H9 (cell line): ENCODE data around the gene IFNAR2. TPM values are rescaled to one million over a fixed set of nuclear protein-coding genes. Genes with fewer than 3 reads are reported as not detected.

Source experiments
- DNase-seq: peaks from one replicate; pipeline ENCODE4 v3.0.0-alpha.2; 2017
- H2AFZ ChIP-seq: one replicate; pipeline ENCODE4 v1.6.1; 2013; ENCODE audit warnings: mild to moderate bottlenecking, low read length, control low read depth, moderate library complexity
- H2AK5ac ChIP-seq: 2 replicates; pipeline ENCODE4 v1.6.1; 2013; ENCODE audit warnings: low read length, control low read depth, mixed read lengths; ENCODE audit not compliant: insufficient read length
- H2BK120ac ChIP-seq: one replicate; pipeline ENCODE4 v1.6.1; 2013; ENCODE audit warnings: low read depth, mild to moderate bottlenecking, low read length, control low read depth, inconsistent platforms; ENCODE audit not compliant: poor library complexity, severe bottlenecking
- H2BK12ac ChIP-seq: 2 replicates; pipeline ENCODE4 v1.6.1; 2013; ENCODE audit warnings: low read length, control low read depth, mixed read lengths, low read depth; ENCODE audit not compliant: insufficient read length
- H2BK15ac ChIP-seq: 2 replicates; pipeline ENCODE4 v1.6.1; 2013; ENCODE audit warnings: low read depth, low read length, control low read depth
- H2BK20ac ChIP-seq: one replicate; pipeline ENCODE4 v1.6.1; 2013; ENCODE audit warnings: low read depth, mild to moderate bottlenecking, low read length, control low read depth, inconsistent platforms; ENCODE audit not compliant: poor library complexity, severe bottlenecking
- H2BK5ac ChIP-seq: 2 replicates; pipeline ENCODE4 v1.6.1; 2013; ENCODE audit warnings: low read length, control low read depth, mixed read lengths; ENCODE audit not compliant: insufficient read length
- H3K14ac ChIP-seq: 2 replicates; pipeline ENCODE4 v1.6.1; 2013; ENCODE audit warnings: low read length, control low read depth; ENCODE audit not compliant: insufficient read depth
- H3K18ac ChIP-seq: 2 replicates; pipeline ENCODE4 v1.6.1; 2013; ENCODE audit warnings: low read depth, mild to moderate bottlenecking, mixed read lengths, low read length, control low read depth; ENCODE audit not compliant: insufficient read length
- H3K23ac ChIP-seq: 2 replicates; pipeline ENCODE4 v1.6.1; 2013; ENCODE audit warnings: low read length, control low read depth, mixed read lengths, low read depth; ENCODE audit not compliant: insufficient read length
- H3K23me2 ChIP-seq: 2 replicates; pipeline ENCODE4 v1.6.1; 2013; ENCODE audit warnings: low read depth, mild to moderate bottlenecking, mixed read lengths, low read length, control low read depth; ENCODE audit not compliant: insufficient read length, poor library complexity, severe bottlenecking
- H3K27ac ChIP-seq: 2 replicates; pipeline ENCODE4 v1.5.1; 2013; ENCODE audit warnings: low read length, control low read depth, mixed read lengths, low read depth; ENCODE audit not compliant: insufficient read length
- H3K27me3 ChIP-seq: 2 replicates; pipeline ENCODE4 v1.6.1; 2013; ENCODE audit warnings: low read length, control low read depth, inconsistent platforms; ENCODE audit not compliant: insufficient read depth
- H3K4ac ChIP-seq: 2 replicates; pipeline ENCODE4 v1.6.1; 2013; ENCODE audit warnings: low read depth, mild to moderate bottlenecking, control low read depth, inconsistent platforms, low read length, moderate library complexity
- H3K4me1 ChIP-seq: 2 replicates; pipeline ENCODE4 v1.6.1; 2013; ENCODE audit warnings: low read length, control low read depth, inconsistent platforms; ENCODE audit not compliant: insufficient read depth
- H3K4me2 ChIP-seq: 2 replicates; pipeline ENCODE4 v1.6.1; 2013; ENCODE audit warnings: low read length, control low read depth, mixed read lengths; ENCODE audit not compliant: insufficient read length, insufficient read depth
- H3K56ac ChIP-seq: 2 replicates; pipeline ENCODE4 v1.6.1; 2013; ENCODE audit warnings: low read depth, mild to moderate bottlenecking, mixed read lengths, low read length, control low read depth; ENCODE audit not compliant: insufficient read length
- H3K79me1 ChIP-seq: 2 replicates; pipeline ENCODE4 v1.6.1; 2013; ENCODE audit warnings: low read depth, mild to moderate bottlenecking, moderate library complexity, low read length, control low read depth, inconsistent platforms; ENCODE audit not compliant: insufficient read depth, poor library complexity, severe bottlenecking
- H3K79me2 ChIP-seq: 2 replicates; pipeline ENCODE4 v1.6.1; 2013; ENCODE audit warnings: low read length, control low read depth, inconsistent platforms; ENCODE audit not compliant: insufficient read depth
- H3K9ac ChIP-seq: 2 replicates; pipeline ENCODE4 v1.6.1; 2013; ENCODE audit warnings: low read length, control low read depth, mixed read lengths; ENCODE audit not compliant: insufficient read length; ENCODE audit errors: extremely low read depth
- H3K9me3 ChIP-seq: one replicate; pipeline ENCODE4 v1.6.1; 2013; ENCODE audit warnings: low read depth, low read length, inconsistent platforms; ENCODE audit not compliant: control insufficient read depth
- H3T11ph ChIP-seq: one replicate; pipeline ENCODE4 v1.6.1; 2013; ENCODE audit warnings: mild to moderate bottlenecking, low read length, control low read depth, inconsistent platforms
- H4K20me1 ChIP-seq: one replicate; pipeline ENCODE4 v1.6.1; 2013; ENCODE audit not compliant: control insufficient read depth, insufficient read length, insufficient read depth
- H4K5ac ChIP-seq: 2 replicates; pipeline ENCODE4 v1.6.1; 2013; ENCODE audit warnings: low read depth, mild to moderate bottlenecking, mixed read lengths, low read length, control low read depth; ENCODE audit not compliant: insufficient read length
- H4K8ac ChIP-seq: replicated peaks from 2 replicates; pipeline ENCODE4 v1.6.1; 2013; ENCODE audit warnings: low read length, control low read depth, mixed read lengths, low read depth; ENCODE audit not compliant: insufficient read length
- H4K91ac ChIP-seq: 2 replicates; pipeline ENCODE4 v1.6.1; 2013; ENCODE audit warnings: low read depth, mild to moderate bottlenecking, moderate library complexity, mixed read lengths, low read length, control low read depth; ENCODE audit not compliant: insufficient read length
- H3K27ac Mint-ChIP-seq, 3 experiments: 2 replicates in 2 of 3; 3 replicates in 1 of 3; pipeline ENCODE4 v1.8.0; 2020 to 2021; ENCODE audit warnings: mixed read lengths in 3 of 3, mild to moderate bottlenecking in 1 of 3, moderate library complexity in 1 of 3
- H3K27me3 Mint-ChIP-seq: 2 replicates; pipeline ENCODE4 v1.8.0; 2021; ENCODE audit warnings: low read depth, mild to moderate bottlenecking, moderate library complexity, mixed read lengths
- H3K36me3 Mint-ChIP-seq, 3 experiments: 2 replicates in 2 of 3; 3 replicates in 1 of 3; pipeline ENCODE4 v1.8.0; 2020 to 2021; ENCODE audit warnings: low read depth in 3 of 3, mixed read lengths in 3 of 3; ENCODE audit not compliant: insufficient read depth in 1 of 3
- H3K4me1 Mint-ChIP-seq, 2 experiments: 2 replicates each; pipeline ENCODE4 v1.8.0; 2020; ENCODE audit warnings: mixed read lengths in 2 of 2
- H3K4me3 Mint-ChIP-seq, 2 experiments: 2 replicates in 1 of 2; 3 replicates in 1 of 2; pipeline ENCODE4 v1.8.0; 2020 to 2021; ENCODE audit warnings: mild to moderate bottlenecking in 2 of 2, mixed read lengths in 2 of 2, moderate library complexity in 1 of 2
- H3K9me3 Mint-ChIP-seq, 2 experiments: 2 replicates in 1 of 2; 3 replicates in 1 of 2; pipeline ENCODE4 v1.8.0; 2020; ENCODE audit warnings: mild to moderate bottlenecking in 2 of 2, mixed read lengths in 2 of 2, moderate library complexity in 1 of 2
- WGBS: extraction: QIAGEN DNeasy Blood & Tissue Kit; methylation state at CpG from one replicate; pipeline ENCODE4 v1.1.7; 2013; ENCODE audit warnings: missing lambda C conversion rate, low lambda C conversion rate, mixed read lengths; ENCODE audit not compliant: insufficient read length; ENCODE audit errors: extremely low coverage; 5-methylcytosine and 5-hydroxymethylcytosine counted together
- total RNA-seq: library from RNA; stranded (reverse); gene quantifications from 2 replicates; pipeline ENCODE4 v1.2.1, GENCODE V29; 2021
- TF ChIP-seq, protein P1 (sequence below): fragments of 200-600 bp; sonication (generic); conservative IDR thresholded peaks from 3 replicates; pipeline ENCODE4 v1.8.0; 2021; ENCODE audit warnings: antibody characterized with exemption, mild to moderate bottlenecking

IFNAR2 gene
- total RNA-seq, 1 experiment from 2014 or later = 14.4 TPM

- no peaks in the 10 kb centered on the region for H3K27me3 ChIP-seq
- H3K4me2 ChIP-seq = no peak overlapping the region
- H2BK120ac ChIP-seq = no peak overlapping the region
- peaks cover 0 to 2% of the 10 kb centered on the region in 2 experiments; a peak in 1 of 4 replicates for H3K4me1 Mint-ChIP-seq
- no peaks in the 10 kb centered on the region for H4K20me1 ChIP-seq
- H3K4me1 ChIP-seq = no peaks in the 10 kb centered on the region
- H2BK12ac ChIP-seq = no peak overlapping the region
- H3K27ac ChIP-seq = no peak overlapping the region
- no peak overlapping the region for H2BK20ac ChIP-seq
- H2AFZ ChIP-seq = no peak overlapping the region
- H4K91ac ChIP-seq = no peak overlapping the region
- H3T11ph ChIP-seq = no peak overlapping the region
- H3K14ac ChIP-seq = no peak overlapping the region
- no peaks in the 10 kb centered on the region for H3K79me1 ChIP-seq
- H3K9me3 Mint-ChIP-seq = no peaks in the 10 kb centered on the region; a peak in 2 of 5 replicates
- no peaks in the 10 kb centered on the region for H3K79me2 ChIP-seq
- no peak overlapping the region for H3K9ac ChIP-seq
- no peak overlapping the region for H2BK5ac ChIP-seq
- H3K56ac ChIP-seq = no peak overlapping the region
- no peak overlapping the region for H3K18ac ChIP-seq
- H3K27me3 Mint-ChIP-seq = no peaks in the 10 kb centered on the region
- H3K23ac ChIP-seq = no peak overlapping the region
- H3K23me2 ChIP-seq = no peaks in the 10 kb centered on the region
- no peak overlapping the region for H3K4me3 Mint-ChIP-seq
- H2AK5ac ChIP-seq = no peak overlapping the region
- no peak for DNase-seq
- peaks cover 35 to 77% (median 68%) of the 10 kb centered on the region in 3 experiments for H3K36me3 Mint-ChIP-seq
- no peaks in the 10 kb centered on the region for H3K9me3 ChIP-seq
- H2BK15ac ChIP-seq = no peak overlapping the region
- WGBS = no CpG with 5 or more reads among the region's 7 CpGs
- no peak overlapping the region for H4K5ac ChIP-seq
- no peak overlapping the region for H4K8ac ChIP-seq
- TF ChIP-seq, protein P1, sequence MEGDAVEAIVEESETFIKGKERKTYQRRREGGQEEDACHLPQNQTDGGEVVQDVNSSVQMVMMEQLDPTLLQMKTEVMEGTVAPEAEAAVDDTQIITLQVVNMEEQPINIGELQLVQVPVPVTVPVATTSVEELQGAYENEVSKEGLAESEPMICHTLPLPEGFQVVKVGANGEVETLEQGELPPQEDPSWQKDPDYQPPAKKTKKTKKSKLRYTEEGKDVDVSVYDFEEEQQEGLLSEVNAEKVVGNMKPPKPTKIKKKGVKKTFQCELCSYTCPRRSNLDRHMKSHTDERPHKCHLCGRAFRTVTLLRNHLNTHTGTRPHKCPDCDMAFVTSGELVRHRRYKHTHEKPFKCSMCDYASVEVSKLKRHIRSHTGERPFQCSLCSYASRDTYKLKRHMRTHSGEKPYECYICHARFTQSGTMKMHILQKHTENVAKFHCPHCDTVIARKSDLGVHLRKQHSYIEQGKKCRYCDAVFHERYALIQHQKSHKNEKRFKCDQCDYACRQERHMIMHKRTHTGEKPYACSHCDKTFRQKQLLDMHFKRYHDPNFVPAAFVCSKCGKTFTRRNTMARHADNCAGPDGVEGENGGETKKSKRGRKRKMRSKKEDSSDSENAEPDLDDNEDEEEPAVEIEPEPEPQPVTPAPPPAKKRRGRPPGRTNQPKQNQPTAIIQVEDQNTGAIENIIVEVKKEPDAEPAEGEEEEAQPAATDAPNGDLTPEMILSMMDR = no peak
- H3K4ac ChIP-seq = no peak overlapping the region
- H3K27ac Mint-ChIP-seq = no peak overlapping the region
These were observed 17.2 kb downstream of the IFNAR2 start for GRCh38 chr21:33246963-33247362.
